ENCODE data around the gene HLCS. TPM values are rescaled to one million over a fixed set of nuclear protein-coding genes. Genes with fewer than 3 reads are reported as not detected.

The HLCS gene
- total RNA-seq, 2 donors from 2014 or later: 40.9 to 41.8 TPM

GRCh38 chr21:36866419-36866818 is 100.0 kb downstream of the HLCS start:
- 77% methylated on average over 5 of the region's 5 CpGs for WGBS
- H3K4me3 ChIP-seq: no peak overlapping the region
- no peak overlapping the region for H3K27ac ChIP-seq
- H3K9me3 ChIP-seq: no peaks in the 10 kb centered on the region
- no peaks in the 10 kb centered on the region for H3K4me1 ChIP-seq (replicated peaks)
- no peaks in the 10 kb centered on the region for H3K36me3 ChIP-seq
- intact Hi-C loops (cut with DNase I): no loop called here
- no peaks in the 10 kb centered on the region for H3K27me3 ChIP-seq (replicated peaks; ENCODE audit: insufficient read depth)
- TF ChIP-seq POLR2AphosphoS5 (IDR thresholded peaks at IDR 0.05) (no peak), POLR2A (IDR thresholded peaks at IDR 0.05) (no peak)
- TF ChIP-seq, protein P1, sequence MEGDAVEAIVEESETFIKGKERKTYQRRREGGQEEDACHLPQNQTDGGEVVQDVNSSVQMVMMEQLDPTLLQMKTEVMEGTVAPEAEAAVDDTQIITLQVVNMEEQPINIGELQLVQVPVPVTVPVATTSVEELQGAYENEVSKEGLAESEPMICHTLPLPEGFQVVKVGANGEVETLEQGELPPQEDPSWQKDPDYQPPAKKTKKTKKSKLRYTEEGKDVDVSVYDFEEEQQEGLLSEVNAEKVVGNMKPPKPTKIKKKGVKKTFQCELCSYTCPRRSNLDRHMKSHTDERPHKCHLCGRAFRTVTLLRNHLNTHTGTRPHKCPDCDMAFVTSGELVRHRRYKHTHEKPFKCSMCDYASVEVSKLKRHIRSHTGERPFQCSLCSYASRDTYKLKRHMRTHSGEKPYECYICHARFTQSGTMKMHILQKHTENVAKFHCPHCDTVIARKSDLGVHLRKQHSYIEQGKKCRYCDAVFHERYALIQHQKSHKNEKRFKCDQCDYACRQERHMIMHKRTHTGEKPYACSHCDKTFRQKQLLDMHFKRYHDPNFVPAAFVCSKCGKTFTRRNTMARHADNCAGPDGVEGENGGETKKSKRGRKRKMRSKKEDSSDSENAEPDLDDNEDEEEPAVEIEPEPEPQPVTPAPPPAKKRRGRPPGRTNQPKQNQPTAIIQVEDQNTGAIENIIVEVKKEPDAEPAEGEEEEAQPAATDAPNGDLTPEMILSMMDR (IDR thresholded peaks at IDR 0.05): no peak
- no peak for DNase-seq (ENCODE audit: low spot score)

DNA sequence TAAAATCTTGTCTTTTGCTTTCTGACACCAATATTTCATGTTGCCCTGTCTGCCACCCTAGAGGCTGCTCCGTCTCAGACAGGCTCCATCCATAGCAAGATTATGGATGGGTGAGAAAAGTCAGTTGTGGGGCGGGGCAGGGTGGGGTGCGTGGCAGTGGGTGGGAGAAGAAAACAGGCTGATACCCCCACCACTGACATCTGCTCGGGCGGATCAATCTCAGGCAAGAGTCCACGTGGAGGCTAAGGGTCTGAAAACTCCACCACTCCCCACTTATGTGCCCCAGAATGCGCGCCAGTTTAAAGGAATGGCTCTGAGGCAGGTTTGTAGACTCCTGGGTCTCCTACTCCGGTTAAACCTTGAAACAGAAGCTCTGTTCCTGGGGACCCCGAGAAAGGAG is 101.5 kb downstream of the HLCS start:
- no peak for TF ChIP-seq POLR2A (IDR thresholded peaks at IDR 0.05)
- no peak for TF ChIP-seq POLR2AphosphoS5 (IDR thresholded peaks at IDR 0.05)
- TF ChIP-seq, protein P1 (IDR thresholded peaks at IDR 0.05): no peak
- Histone ChIP-seq H3K9me3 (no peaks in the 10 kb centered on the region), H3K4me1 (replicated peaks) (no peaks in the 10 kb centered on the region), H3K27ac (no peak overlapping the region), H3K27me3 (replicated peaks; ENCODE audit: insufficient read depth) (no peaks in the 10 kb centered on the region), H3K4me3 (no peak overlapping the region), H3K36me3 (no peaks in the 10 kb centered on the region)
- DNase-seq (ENCODE audit: low spot score): no peak
- 93% methylated on average over 10 of the region's 10 CpGs for WGBS
- intact Hi-C loops (cut with DNase I): no loop called here

DNA sequence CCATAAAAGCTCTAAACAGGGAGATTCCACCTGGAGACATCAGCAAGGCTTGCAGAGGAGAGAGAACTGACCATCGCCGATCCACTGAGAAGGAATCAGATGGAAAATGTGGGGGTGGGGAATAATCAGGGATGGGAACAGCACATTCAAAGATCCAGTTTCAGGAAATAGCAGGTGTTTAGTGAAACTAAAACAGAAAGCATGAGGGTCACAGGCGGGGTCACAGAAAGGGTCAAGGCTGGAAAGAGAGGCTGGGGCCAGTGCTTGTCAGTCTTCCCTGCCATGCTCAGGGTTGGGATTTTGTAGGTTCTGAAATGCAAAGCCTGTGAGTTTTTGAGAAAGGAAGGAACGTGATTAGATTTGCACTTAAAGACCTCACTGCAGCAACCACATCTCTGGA is 103.2 kb downstream of the HLCS start:
- no peak overlapping the region for H3K27ac ChIP-seq
- DNase-seq (ENCODE audit: low spot score): no peak
- no peaks in the 10 kb centered on the region for H3K36me3 ChIP-seq
- H3K9me3 ChIP-seq: no peaks in the 10 kb centered on the region
- no peaks in the 10 kb centered on the region for H3K27me3 ChIP-seq (replicated peaks; ENCODE audit: insufficient read depth)
- no peaks in the 10 kb centered on the region for H3K4me1 ChIP-seq (replicated peaks)
- intact Hi-C loops (cut with DNase I): no loop called here
- 89% methylated on average over 4 of the region's 4 CpGs for WGBS
- H3K4me3 ChIP-seq: no peak overlapping the region
- no peak for TF ChIP-seq POLR2AphosphoS5 (IDR thresholded peaks at IDR 0.05)
- no peak for TF ChIP-seq POLR2A (IDR thresholded peaks at IDR 0.05)
- TF ChIP-seq, protein P1 (IDR thresholded peaks at IDR 0.05): no peak

DNA sequence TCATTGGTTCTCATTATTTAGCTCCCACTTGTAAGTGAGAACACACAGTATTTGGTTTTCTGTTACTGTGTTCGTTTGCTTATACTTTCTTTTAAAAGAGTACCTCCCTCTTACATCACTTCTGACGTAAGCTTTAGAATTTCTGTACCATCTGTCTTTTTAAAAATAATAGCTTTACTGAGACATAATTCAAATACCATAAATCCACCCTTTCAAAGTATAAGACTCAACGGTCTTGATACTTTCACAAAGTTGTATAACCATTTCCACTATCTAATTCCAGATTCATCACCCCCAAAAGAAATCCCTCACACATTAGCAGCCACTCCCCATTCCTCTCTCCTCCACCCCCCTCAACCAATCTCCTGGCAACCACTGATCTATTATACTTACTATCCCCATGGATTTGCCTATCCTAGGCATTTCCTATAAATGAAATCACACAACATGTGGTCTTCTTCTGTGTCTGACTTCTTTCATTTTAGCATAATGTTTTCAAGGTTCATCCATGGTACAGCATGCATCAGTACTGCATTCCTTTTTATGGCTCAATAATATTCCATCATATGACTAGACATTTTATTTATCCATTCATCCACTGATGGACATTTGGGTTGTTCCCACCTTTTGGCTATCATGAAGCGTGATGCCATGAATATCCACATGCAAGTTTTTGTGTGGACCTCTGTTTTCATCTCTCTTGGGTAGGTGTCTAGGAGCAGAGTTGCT is 104.7 kb downstream of the HLCS start:
- no peak for TF ChIP-seq POLR2A (IDR thresholded peaks at IDR 0.05)
- no peak for TF ChIP-seq POLR2AphosphoS5 (IDR thresholded peaks at IDR 0.05)
- TF ChIP-seq, protein P1 (IDR thresholded peaks at IDR 0.05): no peak
- DNase-seq (ENCODE audit: low spot score): no peak
- intact Hi-C loops (cut with DNase I): no loop called here
- H3K4me1 ChIP-seq (replicated peaks): no peaks in the 10 kb centered on the region
- H3K36me3 ChIP-seq: no peaks in the 10 kb centered on the region
- no peaks in the 10 kb centered on the region for H3K27me3 ChIP-seq (replicated peaks; ENCODE audit: insufficient read depth)
- WGBS: 78% methylated on average over 4 of the region's 4 CpGs
- H3K9me3 ChIP-seq: no peaks in the 10 kb centered on the region
- H3K27ac ChIP-seq: no peak overlapping the region
- H3K4me3 ChIP-seq: no peak overlapping the region

Measured in prostate gland (tissue), 2 donors.